GM06990 (cell line): ENCODE measurements around the gene MYG1.

ENCODE experiments used
- DNase-seq: peaks from one replicate; pipeline ENCODE4 v3.0.0-alpha.2; 2011; ENCODE audit not compliant: insufficient read length; ENCODE audit errors: extremely low read depth
- H3K27me3 ChIP-seq: replicated peaks from 2 replicates; pipeline ENCODE4 v1.6.0; 2011; ENCODE audit warnings: low read length; ENCODE audit not compliant: control insufficient read depth, insufficient read depth
- H3K36me3 ChIP-seq: 2 replicates; pipeline ENCODE4 v1.5.1; 2011; ENCODE audit warnings: low read length; ENCODE audit not compliant: control insufficient read depth, insufficient read depth
- H3K4me3 ChIP-seq: replicated peaks from 2 replicates; pipeline ENCODE4 v1.5.1; 2011; ENCODE audit warnings: low read depth, mild to moderate bottlenecking, control low read depth, low read length
- TF ChIP-seq, protein P1 (sequence below): IDR thresholded peaks from 2 replicates; pipeline ENCODE4 v1.5.1; 2011; ENCODE audit warnings: low read length, control low read depth, mild to moderate bottlenecking, inconsistent platforms; ENCODE audit not compliant: insufficient read depth, poor library complexity, severe bottlenecking

The MYG1 gene, protein sequence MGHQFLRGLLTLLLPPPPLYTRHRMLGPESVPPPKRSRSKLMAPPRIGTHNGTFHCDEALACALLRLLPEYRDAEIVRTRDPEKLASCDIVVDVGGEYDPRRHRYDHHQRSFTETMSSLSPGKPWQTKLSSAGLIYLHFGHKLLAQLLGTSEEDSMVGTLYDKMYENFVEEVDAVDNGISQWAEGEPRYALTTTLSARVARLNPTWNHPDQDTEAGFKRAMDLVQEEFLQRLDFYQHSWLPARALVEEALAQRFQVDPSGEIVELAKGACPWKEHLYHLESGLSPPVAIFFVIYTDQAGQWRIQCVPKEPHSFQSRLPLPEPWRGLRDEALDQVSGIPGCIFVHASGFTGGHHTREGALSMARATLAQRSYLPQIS

DNA sequence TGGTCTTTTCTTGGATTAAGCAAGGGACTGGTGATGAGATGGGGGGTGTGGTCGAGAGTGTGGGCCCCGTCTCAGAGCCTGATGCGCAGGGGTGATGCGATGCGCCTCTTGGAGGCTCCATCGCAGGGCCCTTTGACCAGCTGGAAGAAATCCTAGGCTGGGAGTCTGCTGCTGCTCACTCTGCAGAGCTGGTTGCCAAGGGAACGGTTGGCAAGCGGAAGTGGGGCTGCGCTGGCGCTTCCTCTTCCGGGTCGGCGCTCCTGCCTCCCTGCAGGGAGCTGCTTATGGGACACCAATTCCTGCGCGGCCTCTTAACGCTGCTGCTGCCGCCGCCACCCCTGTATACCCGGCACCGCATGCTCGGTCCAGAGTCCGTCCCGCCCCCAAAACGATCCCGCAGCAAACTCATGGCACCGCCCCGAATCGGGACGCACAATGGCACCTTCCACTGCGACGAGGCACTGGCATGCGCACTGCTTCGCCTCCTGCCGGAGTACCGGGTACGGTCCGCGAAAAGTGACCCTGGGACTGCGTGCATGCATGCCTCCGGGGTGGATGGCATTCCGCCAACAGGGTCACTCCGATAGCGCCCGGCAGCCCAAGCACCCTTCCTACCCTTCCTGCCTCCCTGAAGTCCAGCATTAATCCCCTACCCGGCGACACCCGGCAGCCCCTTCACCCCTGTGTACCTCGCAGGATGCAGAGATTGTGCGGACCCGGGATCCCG is at the start of gene MYG1:
TSS of gene MYG1 (plus strand) at position 242 of the 727 bp plus-strand sequence. CDS start at position 285, 43 bp downstream.
- Histone ChIP-seq H3K4me3 (peak within 1 kb of the TSS; percentile 86), H3K36me3 (peaks cover 3% of the 10 kb centered on the region; the same call in 1 of the 2 replicates)

DNA sequence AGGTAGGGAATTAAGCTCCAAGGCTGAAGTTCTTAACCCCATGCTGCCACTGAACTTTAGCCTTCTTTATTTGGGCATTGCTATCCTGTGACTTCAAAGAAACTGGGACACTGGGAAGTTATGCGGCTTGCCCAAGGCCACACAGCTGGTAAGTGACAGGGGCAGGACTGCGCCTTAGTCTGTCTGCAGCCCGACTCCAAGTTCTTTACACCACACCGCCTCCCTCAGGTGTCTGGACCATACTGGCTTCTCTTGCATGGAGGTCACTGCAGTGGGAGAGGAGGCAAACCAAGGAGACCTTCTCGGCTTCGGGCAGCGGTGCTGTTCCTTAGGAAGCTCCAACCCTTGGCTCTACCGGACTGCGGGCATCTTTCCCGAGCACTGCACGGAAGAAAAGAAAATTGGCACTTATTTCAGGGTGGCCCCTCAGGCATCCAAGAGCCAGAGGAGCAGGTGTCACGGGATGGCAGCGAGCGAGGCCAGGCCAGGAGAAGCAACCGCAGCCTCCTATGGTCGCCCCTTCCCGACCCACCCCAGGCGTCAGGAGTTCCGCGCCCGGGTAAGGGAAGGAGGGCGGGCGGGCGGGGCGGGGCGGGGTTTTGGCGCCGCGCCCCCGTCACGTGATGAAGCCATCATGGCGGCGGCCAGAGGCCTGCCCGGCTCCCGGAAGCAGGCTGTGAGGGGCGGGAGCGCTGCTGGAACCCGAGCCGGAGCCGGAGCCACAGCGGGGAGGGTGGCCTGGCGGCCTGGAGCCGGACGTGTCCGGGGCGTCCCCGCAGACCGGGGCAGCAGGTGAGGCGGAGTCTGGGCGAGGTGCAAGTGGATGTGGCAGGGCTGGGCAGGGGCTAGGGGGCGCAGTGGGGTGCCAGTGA is 47.8 kb upstream of the MYG1 start:
- peak overlapping the region; percentile 80 for H3K4me3 ChIP-seq
- DNase-seq, result peak; percentile 82
- H3K36me3 ChIP-seq, result no peaks in the 10 kb centered on the region
- TF ChIP-seq, protein P1, sequence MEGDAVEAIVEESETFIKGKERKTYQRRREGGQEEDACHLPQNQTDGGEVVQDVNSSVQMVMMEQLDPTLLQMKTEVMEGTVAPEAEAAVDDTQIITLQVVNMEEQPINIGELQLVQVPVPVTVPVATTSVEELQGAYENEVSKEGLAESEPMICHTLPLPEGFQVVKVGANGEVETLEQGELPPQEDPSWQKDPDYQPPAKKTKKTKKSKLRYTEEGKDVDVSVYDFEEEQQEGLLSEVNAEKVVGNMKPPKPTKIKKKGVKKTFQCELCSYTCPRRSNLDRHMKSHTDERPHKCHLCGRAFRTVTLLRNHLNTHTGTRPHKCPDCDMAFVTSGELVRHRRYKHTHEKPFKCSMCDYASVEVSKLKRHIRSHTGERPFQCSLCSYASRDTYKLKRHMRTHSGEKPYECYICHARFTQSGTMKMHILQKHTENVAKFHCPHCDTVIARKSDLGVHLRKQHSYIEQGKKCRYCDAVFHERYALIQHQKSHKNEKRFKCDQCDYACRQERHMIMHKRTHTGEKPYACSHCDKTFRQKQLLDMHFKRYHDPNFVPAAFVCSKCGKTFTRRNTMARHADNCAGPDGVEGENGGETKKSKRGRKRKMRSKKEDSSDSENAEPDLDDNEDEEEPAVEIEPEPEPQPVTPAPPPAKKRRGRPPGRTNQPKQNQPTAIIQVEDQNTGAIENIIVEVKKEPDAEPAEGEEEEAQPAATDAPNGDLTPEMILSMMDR, result peak; percentile 60
- H3K27me3 ChIP-seq, result no peaks in the 10 kb centered on the region

More for the DNA sequence above, at the start of gene MYG1:
- peak; percentile 88 for DNase-seq
- TF ChIP-seq, protein P1, result peak; percentile 26
- H3K27me3 ChIP-seq, result no peaks in the 10 kb centered on the region

DNA sequence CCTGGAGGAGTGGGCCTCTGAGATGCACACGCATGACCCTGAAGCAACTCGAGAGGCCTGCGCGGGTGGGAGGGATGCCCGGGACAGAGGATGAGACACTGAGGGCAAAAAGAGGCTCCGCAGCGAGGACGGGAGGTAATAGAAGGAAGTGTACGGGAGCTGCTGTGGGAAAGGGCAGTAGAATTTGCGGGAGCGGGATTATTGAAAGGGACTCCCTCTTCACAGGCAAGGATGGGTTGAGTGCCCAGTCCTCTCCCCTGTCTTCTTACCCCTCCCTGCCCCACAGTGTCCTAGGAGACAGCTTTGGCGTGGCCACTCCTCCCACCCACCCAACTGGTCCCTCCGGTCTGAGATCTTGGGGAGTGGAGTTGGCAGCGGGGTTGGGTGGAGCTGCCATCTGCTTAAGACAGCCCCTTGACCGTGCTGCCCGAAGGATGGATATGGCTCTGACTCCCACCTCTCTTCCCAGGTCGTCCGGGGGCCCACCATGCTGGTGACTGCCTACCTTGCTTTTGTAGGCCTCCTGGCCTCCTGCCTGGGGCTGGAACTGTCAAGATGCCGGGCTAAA is 47.1 kb upstream of the MYG1 start:
- H3K27me3 ChIP-seq, result no peaks in the 10 kb centered on the region
- DNase-seq, result no peak
- H3K36me3 ChIP-seq, result no peaks in the 10 kb centered on the region
- TF ChIP-seq, protein P1, result no peak
- H3K4me3 ChIP-seq, result peak overlapping the region; percentile 80

DNA sequence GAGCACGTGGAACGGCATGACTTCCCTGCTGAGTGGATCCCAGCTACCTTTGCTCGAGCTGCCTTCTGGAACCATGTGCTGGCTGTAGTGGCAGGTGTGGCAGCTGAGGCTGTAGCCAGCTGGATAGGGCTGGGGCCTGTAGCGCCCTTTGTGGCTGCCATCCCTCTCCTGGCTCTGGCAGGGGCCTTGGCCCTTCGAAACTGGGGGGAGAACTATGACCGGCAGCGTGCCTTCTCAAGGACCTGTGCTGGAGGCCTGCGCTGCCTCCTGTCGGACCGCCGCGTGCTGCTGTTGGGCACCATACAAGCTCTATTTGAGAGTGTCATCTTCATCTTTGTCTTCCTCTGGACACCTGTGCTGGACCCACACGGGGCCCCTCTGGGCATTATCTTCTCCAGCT is 46.2 kb upstream of the MYG1 start:
- TF ChIP-seq, protein P1, result no peak
- H3K27me3 ChIP-seq, result no peaks in the 10 kb centered on the region
- peak overlapping the region; percentile 80 for H3K4me3 ChIP-seq
- DNase-seq, result no peak
- no peaks in the 10 kb centered on the region for H3K36me3 ChIP-seq

DNA sequence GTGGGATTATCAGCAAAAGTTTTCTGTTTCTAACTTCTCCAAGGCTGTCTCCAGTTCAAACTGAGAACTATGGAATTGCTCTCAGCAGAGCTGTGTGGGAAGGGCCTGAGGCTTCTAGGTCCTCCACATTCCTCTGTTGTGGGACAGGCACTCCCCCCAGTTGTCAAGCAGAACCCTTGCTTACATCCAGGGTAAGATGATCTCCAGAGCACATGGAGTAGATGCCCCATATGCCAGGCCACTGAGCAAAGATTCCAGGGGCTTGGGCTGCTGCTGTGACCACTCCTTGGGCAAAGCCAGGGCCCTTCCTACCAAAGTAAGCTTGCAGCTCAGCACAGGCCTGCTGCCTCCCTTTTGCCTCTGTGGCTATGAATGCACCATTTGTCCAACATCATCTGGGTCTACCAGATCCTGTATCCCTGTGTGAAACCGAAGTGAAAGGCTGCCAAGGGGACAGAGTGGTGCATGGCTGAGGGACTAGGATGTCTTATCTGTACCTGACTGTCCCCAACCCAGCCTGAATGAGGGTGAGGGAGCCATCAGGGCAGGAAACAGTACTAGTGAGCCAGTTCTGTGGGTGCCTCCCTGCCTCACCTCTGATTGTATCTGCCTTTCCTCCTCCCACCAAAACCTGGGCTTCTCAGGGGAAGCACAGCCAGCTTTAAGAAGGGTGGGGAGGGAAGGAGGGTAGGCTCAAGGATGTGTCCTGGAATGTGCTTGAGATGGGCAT is 44.5 kb upstream of the MYG1 start:
- H3K36me3 ChIP-seq, result no peaks in the 10 kb centered on the region
- H3K27me3 ChIP-seq, result no peaks in the 10 kb centered on the region
- no peak for DNase-seq
- TF ChIP-seq, protein P1, result no peak
- no peak overlapping the region for H3K4me3 ChIP-seq
